ENCODE data around the gene PPP2R2C. TPM values are rescaled to one million over a fixed set of nuclear protein-coding genes. Genes with fewer than 3 reads are reported as not detected.

The PPP2R2C gene
- total RNA-seq, 1 donor = under 0.01 TPM

DNA sequence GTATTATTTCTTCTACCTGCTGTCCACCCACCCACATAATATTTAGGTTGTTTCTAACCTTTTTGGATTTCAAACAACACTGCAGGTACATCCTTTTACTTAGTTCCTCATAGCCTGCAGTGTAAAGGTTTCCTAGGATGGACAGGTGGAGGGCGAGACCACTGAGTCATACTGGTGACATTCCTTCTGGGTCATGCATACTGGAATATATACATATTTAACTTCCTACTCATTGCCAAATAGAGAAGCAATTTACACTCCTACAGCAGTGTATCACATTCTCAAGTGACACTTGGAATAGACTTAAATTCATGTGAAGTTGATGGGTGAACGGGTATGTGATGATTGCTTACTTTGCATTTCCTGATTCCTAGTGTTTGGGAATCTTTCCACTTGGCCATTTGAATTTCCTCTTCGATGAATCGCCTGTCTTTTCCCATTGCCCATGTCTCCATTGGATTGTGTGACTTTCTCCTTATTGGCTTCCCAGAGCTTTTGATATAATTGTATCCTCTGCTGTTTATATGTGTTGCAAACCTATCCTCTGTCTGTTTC is 8.2 kb upstream of the PPP2R2C start:
- H3K4me1 ChIP-seq (ENCODE audit: insufficient read depth, low read length) = no peaks in the 10 kb centered on the region
- H3K9me3 ChIP-seq (ENCODE audit: low read depth, low read length) = no peaks in the 10 kb centered on the region
- no peak overlapping the region for H3K4me2 ChIP-seq (ENCODE audit: insufficient read depth, low read length)
- no peak overlapping the region for H3K4me3 ChIP-seq (ENCODE audit: insufficient read depth, low read length)
- H3K27ac ChIP-seq (ENCODE audit: low read depth, low read length) = no peak overlapping the region
- TF ChIP-seq, protein P1, sequence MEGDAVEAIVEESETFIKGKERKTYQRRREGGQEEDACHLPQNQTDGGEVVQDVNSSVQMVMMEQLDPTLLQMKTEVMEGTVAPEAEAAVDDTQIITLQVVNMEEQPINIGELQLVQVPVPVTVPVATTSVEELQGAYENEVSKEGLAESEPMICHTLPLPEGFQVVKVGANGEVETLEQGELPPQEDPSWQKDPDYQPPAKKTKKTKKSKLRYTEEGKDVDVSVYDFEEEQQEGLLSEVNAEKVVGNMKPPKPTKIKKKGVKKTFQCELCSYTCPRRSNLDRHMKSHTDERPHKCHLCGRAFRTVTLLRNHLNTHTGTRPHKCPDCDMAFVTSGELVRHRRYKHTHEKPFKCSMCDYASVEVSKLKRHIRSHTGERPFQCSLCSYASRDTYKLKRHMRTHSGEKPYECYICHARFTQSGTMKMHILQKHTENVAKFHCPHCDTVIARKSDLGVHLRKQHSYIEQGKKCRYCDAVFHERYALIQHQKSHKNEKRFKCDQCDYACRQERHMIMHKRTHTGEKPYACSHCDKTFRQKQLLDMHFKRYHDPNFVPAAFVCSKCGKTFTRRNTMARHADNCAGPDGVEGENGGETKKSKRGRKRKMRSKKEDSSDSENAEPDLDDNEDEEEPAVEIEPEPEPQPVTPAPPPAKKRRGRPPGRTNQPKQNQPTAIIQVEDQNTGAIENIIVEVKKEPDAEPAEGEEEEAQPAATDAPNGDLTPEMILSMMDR (IDR thresholded peaks at IDR 0.05; ENCODE audit: extremely low read depth, low read depth, low read length) = no peak
- H3K27me3 ChIP-seq (ENCODE audit: insufficient read depth, low read length) = no peaks in the 10 kb centered on the region
- no peaks in the 10 kb centered on the region for H3K36me3 ChIP-seq (ENCODE audit: insufficient read depth, low read length)
- no peak for DNase-seq (ENCODE audit: insufficient read length, low spot score, missing footprints)
- H2AFZ ChIP-seq (ENCODE audit: low read length) = no peak overlapping the region
- H4K20me1 ChIP-seq (ENCODE audit: insufficient read depth, low read length) = no peaks in the 10 kb centered on the region
- no peaks in the 10 kb centered on the region for H3K79me2 ChIP-seq (ENCODE audit: insufficient read depth, low read length)

DNA sequence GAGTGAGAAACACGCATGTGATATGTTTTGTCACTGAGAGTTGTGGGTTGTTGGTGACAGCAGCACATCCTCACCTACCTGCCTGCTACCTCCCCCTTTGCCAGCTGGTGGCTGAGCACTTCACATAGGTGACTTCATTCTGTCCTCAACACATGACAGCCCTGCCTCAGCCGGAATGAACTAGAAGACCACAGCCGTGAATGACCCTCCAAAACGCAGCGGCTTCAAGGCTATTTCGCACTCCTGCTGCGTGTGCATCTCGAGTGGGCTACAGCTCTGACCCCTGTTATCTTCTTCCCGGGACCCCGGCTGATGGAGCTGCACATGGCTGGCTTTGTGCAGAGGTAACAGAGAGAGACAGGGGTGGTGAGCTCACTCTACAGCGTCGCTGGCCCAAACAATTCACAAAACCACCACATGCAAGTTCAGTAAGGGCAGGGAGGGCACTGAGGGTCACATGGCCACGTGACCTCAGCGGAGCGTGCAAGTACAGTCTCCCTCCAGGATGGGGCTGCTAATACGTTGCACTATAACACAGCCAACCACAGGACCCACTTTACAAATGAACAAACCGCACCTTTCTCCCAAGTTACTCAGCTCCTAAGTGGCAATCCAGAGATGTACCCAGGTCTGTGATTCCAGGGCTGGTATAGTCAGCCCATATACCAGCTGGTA is 6.3 kb upstream of the PPP2R2C start:
- DNase-seq (ENCODE audit: insufficient read length, low spot score, missing footprints) = no peak
- no peaks in the 10 kb centered on the region for H3K9me3 ChIP-seq (ENCODE audit: low read depth, low read length)
- TF ChIP-seq, protein P1 (IDR thresholded peaks at IDR 0.05; ENCODE audit: extremely low read depth, low read depth, low read length) = no peak
- no peaks in the 10 kb centered on the region for H4K20me1 ChIP-seq (ENCODE audit: insufficient read depth, low read length)
- no peak overlapping the region for H3K27ac ChIP-seq (ENCODE audit: low read depth, low read length)
- H2AFZ ChIP-seq (ENCODE audit: low read length) = no peak overlapping the region
- no peak overlapping the region for H3K4me3 ChIP-seq (ENCODE audit: insufficient read depth, low read length)
- H3K4me2 ChIP-seq (ENCODE audit: insufficient read depth, low read length) = no peak overlapping the region
- no peaks in the 10 kb centered on the region for H3K4me1 ChIP-seq (ENCODE audit: insufficient read depth, low read length)
- no peaks in the 10 kb centered on the region for H3K36me3 ChIP-seq (ENCODE audit: insufficient read depth, low read length)
- H3K79me2 ChIP-seq (ENCODE audit: insufficient read depth, low read length) = no peaks in the 10 kb centered on the region
- no peaks in the 10 kb centered on the region for H3K27me3 ChIP-seq (ENCODE audit: insufficient read depth, low read length)

DNA sequence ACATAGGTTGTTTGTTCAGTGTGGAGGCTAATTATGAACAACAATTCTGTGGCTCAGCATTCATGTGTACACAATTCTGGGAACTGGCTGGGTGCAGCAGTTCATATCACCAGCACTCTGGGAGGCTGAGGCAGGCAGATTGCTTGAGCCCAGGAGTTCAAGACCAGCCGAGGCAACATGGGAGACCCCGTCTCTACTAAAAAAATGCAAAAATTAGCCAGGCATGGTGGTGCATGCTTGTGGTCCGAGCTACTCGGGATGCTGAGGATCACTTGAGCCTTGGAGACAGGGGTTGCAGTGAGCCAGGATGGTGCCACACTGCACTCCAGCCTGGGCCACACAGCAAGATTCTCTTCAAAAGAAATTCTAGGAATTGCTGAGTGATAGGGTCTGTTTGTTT is 4.5 kb upstream of the PPP2R2C start:
- Histone ChIP-seq H3K4me3 (ENCODE audit: insufficient read depth, low read length) (no peak overlapping the region), H3K4me1 (ENCODE audit: insufficient read depth, low read length) (no peaks in the 10 kb centered on the region), H4K20me1 (ENCODE audit: insufficient read depth, low read length) (no peaks in the 10 kb centered on the region), H3K36me3 (ENCODE audit: insufficient read depth, low read length) (no peaks in the 10 kb centered on the region), H3K9me3 (ENCODE audit: low read depth, low read length) (no peaks in the 10 kb centered on the region), H3K4me2 (ENCODE audit: insufficient read depth, low read length) (no peak overlapping the region), H3K27me3 (ENCODE audit: insufficient read depth, low read length) (peaks cover 7% of the 10 kb centered on the region), H2AFZ (ENCODE audit: low read length) (no peak overlapping the region), H3K27ac (ENCODE audit: low read depth, low read length) (no peak overlapping the region), H3K79me2 (ENCODE audit: insufficient read depth, low read length) (no peaks in the 10 kb centered on the region)
- TF ChIP-seq, protein P1 (IDR thresholded peaks at IDR 0.05; ENCODE audit: extremely low read depth, low read depth, low read length) = no peak
- no peak for DNase-seq (ENCODE audit: insufficient read length, low spot score, missing footprints)

DNA sequence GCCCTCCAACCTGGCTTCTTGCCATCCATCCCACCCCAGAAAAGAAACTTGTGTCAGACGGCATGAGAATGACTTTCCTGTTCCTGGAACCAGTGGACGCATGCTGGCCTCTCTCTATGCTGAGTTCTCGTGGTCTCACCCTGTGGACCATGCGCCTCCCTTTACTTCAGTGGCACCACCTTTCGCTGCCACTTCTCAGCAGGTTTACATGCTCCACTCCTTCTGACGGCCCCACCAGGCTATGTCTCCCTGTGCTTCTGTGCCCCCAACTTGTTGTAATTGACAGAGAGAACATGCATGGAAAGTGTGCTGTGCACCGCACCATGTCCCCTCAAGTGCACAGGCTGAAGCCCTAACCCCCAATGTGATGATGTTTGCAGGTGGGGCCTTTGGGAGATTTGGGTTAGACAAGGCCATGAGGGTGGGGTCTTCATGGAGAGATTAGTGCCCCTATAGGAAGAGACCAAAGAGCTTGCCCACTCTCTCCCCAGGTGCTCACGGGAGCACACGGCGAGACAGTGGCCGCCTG is 3.1 kb upstream of the PPP2R2C start:
- H3K27me3 ChIP-seq (ENCODE audit: insufficient read depth, low read length) = peaks cover 8% of the 10 kb centered on the region
- H2AFZ ChIP-seq (ENCODE audit: low read length) = no peak overlapping the region
- DNase-seq (ENCODE audit: insufficient read length, low spot score, missing footprints) = no peak
- H3K36me3 ChIP-seq (ENCODE audit: insufficient read depth, low read length) = no peaks in the 10 kb centered on the region
- no peak overlapping the region for H3K27ac ChIP-seq (ENCODE audit: low read depth, low read length)
- H4K20me1 ChIP-seq (ENCODE audit: insufficient read depth, low read length) = no peaks in the 10 kb centered on the region
- no peak overlapping the region for H3K4me3 ChIP-seq (ENCODE audit: insufficient read depth, low read length)
- H3K9me3 ChIP-seq (ENCODE audit: low read depth, low read length) = no peaks in the 10 kb centered on the region
- H3K79me2 ChIP-seq (ENCODE audit: insufficient read depth, low read length) = no peaks in the 10 kb centered on the region
- no peak overlapping the region for H3K4me2 ChIP-seq (ENCODE audit: insufficient read depth, low read length)
- H3K4me1 ChIP-seq (ENCODE audit: insufficient read depth, low read length) = no peaks in the 10 kb centered on the region
- TF ChIP-seq, protein P1 (IDR thresholded peaks at IDR 0.05; ENCODE audit: extremely low read depth, low read depth, low read length) = no peak

Data from osteoblast (primary cell).